ENCODE measurements around the gene ANKRD12.

DNA sequence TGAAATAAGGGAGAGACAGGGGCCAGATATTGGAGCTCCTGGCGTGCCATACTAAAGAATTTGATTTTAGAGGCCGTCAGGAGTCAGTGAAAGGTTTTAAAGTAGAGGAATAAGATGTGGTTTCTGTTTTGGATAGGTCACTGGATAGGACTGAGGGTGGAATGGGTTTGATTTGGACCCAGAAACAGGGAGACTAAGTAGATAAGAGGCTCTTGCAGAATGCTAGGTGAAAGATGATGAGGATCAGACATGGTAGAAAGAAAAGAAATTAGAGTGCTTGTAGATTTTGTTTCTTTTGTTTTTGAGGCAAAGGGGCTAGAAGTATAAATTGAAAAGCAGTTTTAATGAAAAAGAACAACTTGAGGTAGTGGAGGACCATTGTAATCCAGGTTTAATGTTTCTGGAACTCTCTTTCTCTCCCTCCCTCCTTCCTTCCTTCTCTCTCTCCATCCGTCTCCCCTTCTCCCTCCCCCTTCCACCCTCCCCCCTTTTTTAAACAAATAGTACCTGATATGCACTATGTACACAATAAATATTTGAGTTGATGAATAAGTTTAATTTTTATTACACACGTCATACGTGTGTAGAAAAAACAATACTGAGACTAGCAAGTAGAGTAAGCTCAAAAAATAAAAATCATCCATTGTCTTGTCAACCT lies 32.2 kb upstream of the ANKRD12 start:
- TF ChIP-seq, protein P1, sequence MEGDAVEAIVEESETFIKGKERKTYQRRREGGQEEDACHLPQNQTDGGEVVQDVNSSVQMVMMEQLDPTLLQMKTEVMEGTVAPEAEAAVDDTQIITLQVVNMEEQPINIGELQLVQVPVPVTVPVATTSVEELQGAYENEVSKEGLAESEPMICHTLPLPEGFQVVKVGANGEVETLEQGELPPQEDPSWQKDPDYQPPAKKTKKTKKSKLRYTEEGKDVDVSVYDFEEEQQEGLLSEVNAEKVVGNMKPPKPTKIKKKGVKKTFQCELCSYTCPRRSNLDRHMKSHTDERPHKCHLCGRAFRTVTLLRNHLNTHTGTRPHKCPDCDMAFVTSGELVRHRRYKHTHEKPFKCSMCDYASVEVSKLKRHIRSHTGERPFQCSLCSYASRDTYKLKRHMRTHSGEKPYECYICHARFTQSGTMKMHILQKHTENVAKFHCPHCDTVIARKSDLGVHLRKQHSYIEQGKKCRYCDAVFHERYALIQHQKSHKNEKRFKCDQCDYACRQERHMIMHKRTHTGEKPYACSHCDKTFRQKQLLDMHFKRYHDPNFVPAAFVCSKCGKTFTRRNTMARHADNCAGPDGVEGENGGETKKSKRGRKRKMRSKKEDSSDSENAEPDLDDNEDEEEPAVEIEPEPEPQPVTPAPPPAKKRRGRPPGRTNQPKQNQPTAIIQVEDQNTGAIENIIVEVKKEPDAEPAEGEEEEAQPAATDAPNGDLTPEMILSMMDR (conservative IDR thresholded peaks at IDR 0.05) = no peak
- TF ChIP-seq EZH2 (IDR thresholded peaks at IDR 0.05; ENCODE audit: low read depth) = no peak

Measured in PC-9 (cell line).